GM18505 (cell line): ENCODE results near the gene TSHZ2.

ENCODE experiments used
- ATAC-seq: cut with Tn5 transposase; IDR thresholded peaks from one replicate; pipeline ENCODE4 v1.9.1; 2021; ENCODE audit not compliant: unreplicated experiment
- POLR2A ChIP-seq: IDR thresholded peaks from 4 replicates; pipeline ENCODE4 v1.6.1; 2011; ENCODE audit warnings: borderline replicate concordance; ENCODE audit not compliant: insufficient read depth, insufficient read length; ENCODE audit errors: extremely low read depth

Gene TSHZ2

GRCh38 chr20:53395188-53395923, 423.2 kb downstream of the TSHZ2 start:
- no peak for ATAC-seq
- no peak for TF ChIP-seq POLR2A

GRCh38 chr20:53399083-53399482, 426.9 kb downstream of the TSHZ2 start:
- ATAC-seq = no peak

GRCh38 chr20:53399592-53400335, 427.6 kb downstream of the TSHZ2 start:
- TF ChIP-seq POLR2A = no peak
- ATAC-seq = no peak

More at GRCh38 chr20:53399083-53399482, 426.9 kb downstream of the TSHZ2 start:
- TF ChIP-seq POLR2A = no peak

- no peak for ATAC-seq
- no peak for TF ChIP-seq POLR2A
Observed at GRCh38 chr20:53402233-53403005, 430.3 kb downstream of the TSHZ2 start.

- no peak for TF ChIP-seq POLR2A
- no peak for ATAC-seq
Observed at GRCh38 chr20:53403029-53403428, 430.9 kb downstream of the TSHZ2 start.

GRCh38 chr20:53405139-53405538, 433.0 kb downstream of the TSHZ2 start:
- no peak for TF ChIP-seq POLR2A
- ATAC-seq = no peak

GRCh38 chr20:53406580-53406979, 434.4 kb downstream of the TSHZ2 start:
- no peak for ATAC-seq
- TF ChIP-seq POLR2A = no peak

- ATAC-seq = no peak
- no peak for TF ChIP-seq POLR2A
Observed at GRCh38 chr20:53408691-53409446, 436.7 kb downstream of the TSHZ2 start.

GRCh38 chr20:53409447-53409717, 437.2 kb downstream of the TSHZ2 start:
- TF ChIP-seq POLR2A = no peak
- ATAC-seq = no peak

- no peak for TF ChIP-seq POLR2A
- ATAC-seq = no peak
Observed at GRCh38 chr20:53411129-53411528, 439.0 kb downstream of the TSHZ2 start.

GRCh38 chr20:53411891-53412290, 439.7 kb downstream of the TSHZ2 start:
- TF ChIP-seq POLR2A = no peak

GRCh38 chr20:53412577-53413185, 440.5 kb downstream of the TSHZ2 start:
- no peak for TF ChIP-seq POLR2A
- no peak for ATAC-seq

More at GRCh38 chr20:53411891-53412290, 439.7 kb downstream of the TSHZ2 start:
- ATAC-seq = no peak
